GM19351 (cell line): ENCODE data around the gene PPP3CA.
"Not testable (repeated sequence)": the region's sequence is repeated elsewhere in the genome, so short reads cannot be mapped to it uniquely, and the experiment has no call there.

Experiments used
- ATAC-seq: cut with Tn5 transposase; IDR thresholded peaks from one replicate; pipeline ENCODE4 v1.9.1; 2021; ENCODE audit warnings: mild to moderate bottlenecking, moderate library complexity; ENCODE audit not compliant: unreplicated experiment

PPP3CA gene

DNA sequence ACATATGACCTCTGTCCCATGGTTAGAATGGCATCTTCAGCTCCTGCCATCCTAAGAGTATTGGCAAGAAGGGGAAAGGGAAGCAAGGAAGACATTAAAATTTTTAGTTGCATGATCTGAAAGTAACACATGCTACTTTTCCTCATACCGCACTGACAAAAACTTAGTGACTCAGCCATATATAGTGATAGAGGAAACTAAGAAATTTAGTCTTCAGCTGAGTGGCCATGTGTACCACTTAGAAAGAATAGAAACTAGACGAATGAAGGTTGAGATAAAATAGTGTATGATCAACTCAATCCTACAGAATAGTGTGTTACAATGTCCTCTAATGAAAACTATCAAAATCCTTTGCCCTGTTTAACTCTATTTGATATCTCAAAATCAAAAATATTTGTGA lies 164.1 kb downstream of the PPP3CA start:
- no peak for ATAC-seq

DNA sequence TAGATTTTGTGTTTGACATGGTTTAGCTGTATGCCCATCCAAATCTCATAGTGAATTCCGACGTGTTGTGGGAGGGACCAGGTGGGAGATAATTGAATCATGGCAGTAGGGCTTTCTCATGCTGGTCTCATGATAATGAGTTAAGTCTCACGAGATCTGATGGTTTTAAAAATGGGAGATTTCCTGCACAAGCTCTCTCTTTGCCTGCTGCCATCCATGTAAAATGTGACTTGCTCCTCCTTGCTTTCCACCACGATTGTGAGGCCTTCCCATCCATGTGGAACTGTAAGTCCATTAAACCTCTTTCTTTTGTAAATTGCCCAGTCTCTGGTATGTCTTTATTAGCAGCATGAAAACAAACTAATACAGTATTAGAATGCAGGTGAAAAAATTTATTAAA lies 164.6 kb downstream of the PPP3CA start:
- not testable (repeated sequence) for ATAC-seq

DNA sequence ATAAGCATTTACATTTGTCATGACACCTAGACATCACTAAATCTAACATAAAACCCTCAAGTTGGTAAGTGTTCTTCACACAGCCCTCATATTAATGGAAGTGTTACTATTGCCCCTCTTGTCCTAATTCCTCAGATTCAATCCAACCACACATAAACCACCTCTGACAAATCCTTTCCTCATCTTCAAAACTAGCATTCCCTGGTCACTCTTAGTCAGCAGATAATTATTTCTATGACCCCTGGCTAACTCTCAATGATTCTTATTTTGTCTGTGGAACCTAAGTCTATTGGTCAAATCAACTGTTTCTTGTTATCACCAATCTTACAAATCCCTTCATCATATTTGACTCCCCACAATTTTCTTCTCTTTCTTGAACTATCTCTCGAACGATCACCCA lies 168.6 kb downstream of the PPP3CA start:
- ATAC-seq = no peak

DNA sequence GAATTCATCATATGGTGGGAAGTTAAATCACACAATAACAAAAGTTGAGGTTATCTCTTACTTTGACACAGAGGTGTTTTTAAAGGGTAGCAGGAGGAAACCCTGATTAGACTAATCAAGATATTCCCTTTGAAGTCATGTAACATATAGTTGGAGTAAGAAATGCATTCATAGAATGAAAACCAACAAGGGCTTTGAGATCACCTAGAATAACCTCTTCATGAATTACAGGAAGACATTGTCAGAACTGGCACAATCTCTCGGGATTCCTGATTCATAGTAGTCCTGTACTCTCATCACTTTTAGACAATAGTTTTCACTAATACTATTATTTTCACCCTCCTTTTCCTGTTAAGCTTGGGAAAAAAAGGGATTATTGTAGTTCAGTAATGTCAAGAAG lies 170.2 kb downstream of the PPP3CA start:
- ATAC-seq = no peak

DNA sequence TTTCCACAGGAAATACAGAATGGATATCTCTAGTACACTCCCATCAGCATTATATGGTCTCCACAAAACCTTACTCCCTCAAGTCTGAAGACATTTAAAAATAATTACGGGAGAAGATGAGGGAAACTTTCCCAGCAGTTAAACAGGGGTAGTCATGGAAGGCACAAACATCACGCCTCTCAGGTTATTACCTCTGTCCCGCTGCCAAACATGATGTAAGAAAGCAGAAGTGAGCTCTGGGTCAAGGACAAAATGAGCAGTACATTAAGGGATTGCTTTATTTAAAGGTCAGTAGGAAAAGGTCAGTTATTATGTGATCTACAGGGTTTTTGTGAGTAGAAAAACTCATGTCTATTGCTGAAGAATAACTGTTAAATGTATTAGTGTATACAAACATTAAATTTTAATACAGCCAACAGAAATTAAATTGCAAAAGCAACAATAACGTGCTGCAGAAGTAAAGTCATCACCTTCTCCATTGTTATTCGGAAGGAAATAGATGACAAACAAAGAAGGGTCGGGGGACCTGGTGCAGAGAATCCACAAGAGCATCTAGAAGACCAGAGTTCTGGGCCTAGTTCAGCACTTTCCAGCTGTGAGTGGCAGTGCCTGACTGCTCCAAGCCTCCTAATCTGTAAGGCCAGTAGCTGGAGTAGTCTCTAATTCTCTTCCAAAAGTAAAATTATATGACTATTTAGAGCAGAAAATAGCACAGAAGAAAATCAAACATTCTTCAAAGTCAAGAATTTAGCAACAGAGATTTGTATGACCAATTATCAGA lies 171.2 kb downstream of the PPP3CA start:
- ATAC-seq = peak; percentile 72

DNA sequence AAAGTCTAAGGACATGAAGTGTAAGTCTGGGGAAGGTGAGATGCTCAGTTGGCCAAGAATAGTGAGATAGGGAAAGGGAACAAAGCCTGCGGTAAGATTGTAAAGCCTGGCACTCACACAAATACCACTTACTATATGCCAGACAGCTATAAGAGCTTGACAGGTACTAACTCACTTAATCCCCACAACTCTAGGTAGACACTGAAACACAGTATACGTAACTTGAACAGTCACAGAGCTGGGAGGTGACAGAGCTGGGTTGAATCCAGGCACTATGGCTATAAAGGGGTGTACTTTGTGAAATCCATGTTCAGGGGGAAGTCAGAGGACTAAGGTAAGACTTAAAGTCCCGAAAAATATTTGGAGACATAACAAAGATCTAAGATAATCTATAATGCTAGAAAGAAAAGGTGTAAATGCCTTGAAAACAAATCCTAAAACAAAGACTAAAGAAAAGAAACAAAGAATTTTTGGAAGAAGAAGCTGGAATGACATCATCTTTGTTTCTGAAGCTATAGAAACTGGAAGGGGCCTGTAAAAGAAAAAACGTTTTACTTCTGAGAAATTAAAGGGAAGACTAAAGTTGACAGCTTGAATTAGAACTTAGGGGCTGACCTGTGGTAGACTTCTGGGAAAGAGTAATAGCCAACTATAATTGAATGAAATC lies 172.5 kb downstream of the PPP3CA start:
- no peak for ATAC-seq

DNA sequence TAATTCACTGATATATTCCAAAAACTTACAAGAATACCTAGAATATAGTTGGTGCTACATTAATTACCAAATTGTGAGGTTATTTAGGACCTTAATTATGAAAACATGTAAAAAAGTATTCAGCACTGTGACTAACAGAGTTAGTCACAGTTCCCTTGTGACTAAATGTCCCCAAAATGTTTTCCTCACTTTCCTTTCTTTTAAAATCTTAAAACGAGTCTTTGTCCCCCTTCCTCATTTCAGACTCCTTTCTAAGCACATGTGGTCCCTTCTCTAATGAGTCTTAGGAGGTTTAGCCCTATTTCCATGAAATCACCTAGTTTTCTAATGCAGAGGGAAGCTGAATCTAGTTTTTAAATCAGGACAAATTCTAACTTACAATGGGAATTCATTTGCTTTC lies 175.0 kb downstream of the PPP3CA start:
- ATAC-seq = no peak

DNA sequence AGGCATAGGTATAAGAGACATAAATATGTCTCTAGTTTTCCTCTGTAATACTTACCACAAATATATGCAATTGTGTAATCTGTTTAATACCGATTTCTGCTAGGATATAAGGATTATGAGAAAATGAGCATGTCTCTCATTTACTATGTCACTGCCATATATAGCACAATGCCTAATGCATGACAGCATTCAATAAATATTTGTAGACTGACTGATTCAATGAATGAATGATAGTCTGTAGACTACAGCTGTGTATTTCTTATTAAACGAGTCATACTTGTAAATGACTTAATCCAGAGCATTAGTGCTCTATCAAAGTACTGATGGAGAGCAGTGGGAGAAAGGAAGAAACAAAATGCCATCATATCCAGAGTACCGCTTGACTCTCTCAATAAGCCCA lies 175.6 kb downstream of the PPP3CA start:
- no peak for ATAC-seq

DNA sequence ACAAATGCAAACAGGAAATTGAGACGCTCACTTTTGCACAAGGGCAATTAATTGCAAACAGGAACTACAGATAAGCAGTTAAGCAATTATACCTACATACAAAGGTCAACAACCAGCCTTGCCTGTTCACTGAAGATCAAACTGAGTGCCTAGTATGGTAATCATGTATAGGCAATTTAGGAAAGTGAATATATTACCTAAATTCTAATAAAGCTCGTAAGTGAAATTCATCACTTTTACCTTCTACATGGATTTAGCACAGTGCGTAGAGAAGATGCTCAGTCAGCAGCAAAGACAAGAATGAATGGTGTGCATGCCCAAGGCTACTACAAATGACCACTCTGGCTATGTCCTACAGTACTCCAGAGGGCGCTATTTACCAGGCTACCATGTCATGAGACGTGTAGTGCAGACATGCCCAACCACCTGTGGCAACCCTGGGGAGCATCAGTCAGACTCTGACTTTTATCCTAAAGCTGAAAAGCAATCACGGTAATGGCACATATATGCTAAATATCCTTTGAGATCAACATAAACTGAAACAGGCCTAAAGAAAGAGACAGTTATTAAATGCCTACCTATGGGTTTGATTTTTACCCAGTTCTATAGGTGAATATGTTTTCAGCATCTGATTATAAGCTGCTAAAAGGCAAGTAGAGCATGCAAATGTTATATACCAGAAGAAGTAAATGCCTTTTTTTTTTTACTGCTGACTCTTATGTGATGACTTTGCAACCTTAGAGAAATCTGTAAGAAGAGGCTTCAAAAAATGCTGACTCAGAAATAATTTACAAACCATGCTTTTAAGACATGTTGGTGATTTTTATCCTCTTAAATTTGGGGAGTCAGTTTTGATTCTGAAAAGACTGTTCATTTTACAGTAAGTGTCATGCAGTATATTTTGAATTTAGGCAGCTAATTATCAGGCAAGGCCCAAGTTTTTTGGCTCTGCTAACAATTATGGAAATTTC lies 178.0 kb downstream of the PPP3CA start:
- ATAC-seq = peak; percentile 100

DNA sequence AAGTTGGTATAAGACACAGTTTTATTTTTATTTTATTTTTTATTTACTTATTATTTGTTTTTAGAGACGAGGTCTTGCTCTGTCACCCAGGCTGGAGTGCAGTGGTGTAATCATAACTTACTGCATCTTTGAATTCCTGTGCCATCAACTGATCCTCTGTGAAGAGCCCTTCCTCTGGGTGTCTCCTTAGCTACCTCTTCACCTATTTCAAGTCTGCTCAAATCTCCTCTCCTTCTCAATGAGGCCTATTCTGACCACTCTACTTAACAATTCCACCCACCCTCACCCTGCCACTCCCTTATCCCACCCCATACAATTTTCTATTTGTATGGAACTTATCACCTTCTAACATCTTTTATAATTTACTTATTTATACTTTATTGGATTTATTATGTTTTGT lies 183.4 kb downstream of the PPP3CA start:
- ATAC-seq = no peak

DNA sequence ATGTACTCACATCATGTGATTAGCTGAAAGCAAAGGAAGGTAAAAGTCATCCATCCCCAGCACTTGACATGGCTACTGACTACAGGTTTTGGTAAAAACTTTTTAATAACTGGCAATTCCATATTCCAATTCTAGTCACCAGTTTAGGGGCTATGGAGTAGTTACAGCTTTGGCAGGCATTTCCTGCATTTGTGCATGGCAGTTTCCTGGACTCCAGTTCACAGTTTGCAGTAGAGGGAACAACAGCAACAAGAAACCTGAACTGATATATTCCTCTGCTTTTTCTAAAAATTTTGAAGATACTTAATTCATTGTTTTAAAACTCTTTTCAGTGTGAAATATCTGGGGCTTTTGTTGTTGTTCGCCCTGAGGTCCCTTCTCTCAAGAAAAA lies 184.3 kb downstream of the PPP3CA start:
- no peak for ATAC-seq

DNA sequence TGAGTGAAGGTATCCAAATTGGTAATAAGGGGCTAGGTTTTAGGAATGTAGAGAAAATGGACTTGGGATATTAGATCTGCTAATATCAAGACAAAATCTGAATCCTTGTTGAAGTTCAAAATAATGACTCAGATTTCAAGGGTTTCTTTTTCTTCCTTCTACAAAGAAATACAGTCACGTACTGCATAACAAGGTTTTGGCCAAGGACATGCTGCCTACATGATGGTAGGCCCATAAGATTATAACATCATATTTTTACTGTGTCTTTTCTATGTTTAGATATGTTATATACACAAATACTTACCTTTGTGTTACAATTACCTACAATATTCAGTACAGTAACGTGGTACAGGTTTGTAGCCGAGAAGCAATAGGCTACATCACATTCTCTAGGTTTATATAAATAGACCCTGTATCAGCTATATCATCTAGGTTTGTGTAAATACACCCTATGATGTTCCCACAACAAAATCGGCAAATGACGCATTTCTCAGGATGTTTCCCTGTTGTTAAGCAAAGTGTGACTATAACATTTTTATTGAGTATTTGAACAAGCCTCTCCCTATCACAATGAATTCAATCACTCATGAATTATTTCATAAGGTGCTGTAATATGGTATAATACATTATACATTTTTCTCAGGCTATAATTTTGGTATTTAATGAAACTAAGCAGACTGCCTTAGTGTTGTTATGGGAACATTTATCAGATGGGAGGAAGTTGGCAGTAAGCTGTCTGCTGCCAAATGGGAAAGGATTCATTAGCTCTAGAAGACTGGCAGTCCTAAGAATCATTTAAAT lies 186.3 kb downstream of the PPP3CA start:
- ATAC-seq = no peak

DNA sequence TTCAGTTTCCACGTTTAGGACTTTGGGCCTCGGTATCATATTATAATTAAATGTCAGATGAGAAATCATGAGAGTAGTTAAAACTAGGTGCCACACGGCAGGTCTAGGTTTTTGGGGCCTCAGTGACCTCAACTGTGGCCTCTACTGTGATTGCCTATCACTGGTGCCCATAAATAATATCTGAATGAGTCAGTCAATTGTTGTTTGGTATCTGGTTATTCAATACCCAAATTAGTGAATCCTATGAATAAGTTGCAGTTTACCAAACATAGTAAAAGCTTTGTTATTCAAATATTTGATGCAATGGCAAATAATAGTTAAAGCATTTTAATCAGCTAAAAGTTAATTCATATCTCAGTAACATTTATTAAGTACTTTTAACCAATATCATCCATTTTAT lies 188.8 kb downstream of the PPP3CA start:
- ATAC-seq = no peak

DNA sequence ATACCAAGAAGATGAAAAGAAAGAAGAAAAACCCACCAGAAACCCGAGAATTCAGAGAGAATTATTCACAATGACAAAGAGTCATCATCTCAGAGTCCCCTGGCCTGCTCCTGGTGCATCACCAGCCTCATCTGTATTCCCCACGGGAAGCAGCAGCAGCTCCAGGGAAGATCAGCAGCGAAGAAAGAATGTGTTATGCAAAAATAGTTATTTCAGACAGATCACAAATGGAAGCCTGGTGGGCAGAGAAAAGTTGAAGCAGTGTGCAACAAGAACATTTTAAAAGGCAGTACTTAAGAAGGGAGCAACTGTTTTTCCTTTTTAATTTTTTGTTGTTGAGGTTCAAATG lies 189.2 kb downstream of the PPP3CA start:
- no peak for ATAC-seq

DNA sequence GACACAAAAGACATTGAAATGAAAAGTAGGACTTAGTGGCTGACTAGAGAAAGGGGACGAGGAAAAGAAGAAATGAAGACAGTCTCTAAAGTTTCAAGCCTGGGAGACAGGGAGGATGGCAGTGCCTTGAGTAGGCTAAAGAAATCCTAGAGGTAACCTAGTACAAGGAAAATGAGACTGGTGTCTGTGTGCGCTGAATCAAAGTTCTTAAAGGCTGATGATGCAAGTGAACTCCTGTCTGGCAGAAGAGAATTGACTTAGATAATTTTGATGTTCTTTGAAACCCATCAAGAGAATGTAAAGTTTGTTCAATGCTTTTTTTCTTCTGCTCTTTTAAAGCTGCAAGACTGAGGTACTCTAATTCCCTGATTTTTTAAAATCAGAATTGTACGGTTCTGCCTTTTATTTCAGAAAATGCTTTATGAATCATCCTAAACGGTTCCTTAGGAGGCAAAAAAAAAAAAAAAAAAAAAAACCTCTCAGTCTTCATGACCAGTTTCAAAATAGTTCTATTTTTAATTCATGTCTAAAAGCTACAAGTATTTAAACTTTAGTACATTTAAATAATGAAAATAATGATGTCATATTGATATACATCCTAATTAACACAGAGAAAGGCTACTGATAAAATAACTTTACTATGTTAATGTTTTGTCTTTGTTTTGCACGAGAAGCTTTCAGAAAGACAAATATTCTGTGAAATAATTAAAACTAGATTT lies 189.8 kb downstream of the PPP3CA start:
- ATAC-seq = no peak

DNA sequence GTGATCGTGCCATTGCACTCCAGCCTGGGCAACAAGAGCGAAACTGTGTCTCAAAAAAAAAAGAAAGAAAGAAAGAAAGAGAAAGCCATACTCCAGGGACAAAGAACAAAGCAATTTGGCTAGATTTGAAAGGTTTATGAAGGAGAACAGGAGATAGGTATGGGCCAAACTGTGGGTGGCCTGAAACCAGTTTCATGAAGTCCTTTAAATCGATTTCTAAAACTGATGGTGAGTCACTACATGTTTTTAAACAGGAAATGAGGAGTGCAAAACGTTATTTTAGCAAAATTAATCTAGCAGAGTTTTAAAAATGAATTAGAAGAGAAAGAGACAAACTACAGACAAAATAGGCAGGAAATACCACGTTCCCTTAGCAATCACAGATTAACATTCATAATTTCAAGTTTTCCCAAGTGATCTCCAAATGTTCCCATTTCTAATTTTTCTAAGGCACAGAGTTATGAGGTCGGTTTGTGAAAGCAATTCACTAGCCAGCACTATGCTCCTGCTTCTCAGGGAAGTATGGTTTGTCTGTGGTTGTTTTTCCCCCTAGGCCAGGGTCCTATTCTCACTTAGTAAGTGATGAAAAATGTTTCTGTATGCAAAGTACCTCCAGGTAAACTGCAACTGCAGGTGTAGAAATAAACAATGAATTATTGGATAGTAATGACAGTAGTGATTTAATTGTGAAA lies 190.6 kb downstream of the PPP3CA start:
- ATAC-seq = peak; percentile 70

DNA sequence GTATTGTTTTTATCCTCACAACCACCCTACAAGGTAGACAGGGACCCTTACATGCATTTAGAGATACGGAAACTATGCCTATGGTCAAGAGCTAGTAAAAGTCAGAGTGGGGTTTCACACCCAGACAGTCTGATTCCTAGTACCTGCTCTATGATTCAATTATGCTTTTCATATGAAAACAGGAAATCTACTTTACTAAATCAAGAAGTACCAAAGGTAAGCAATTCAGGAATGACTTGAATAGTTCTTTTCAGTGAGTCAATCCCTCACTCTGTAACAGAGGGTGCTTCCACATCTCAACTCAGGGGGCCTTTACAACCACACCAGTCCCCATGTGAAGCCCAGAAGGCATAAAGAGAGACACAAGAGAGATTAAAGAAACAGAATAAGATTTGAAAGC lies 191.4 kb downstream of the PPP3CA start:
- no peak for ATAC-seq

DNA sequence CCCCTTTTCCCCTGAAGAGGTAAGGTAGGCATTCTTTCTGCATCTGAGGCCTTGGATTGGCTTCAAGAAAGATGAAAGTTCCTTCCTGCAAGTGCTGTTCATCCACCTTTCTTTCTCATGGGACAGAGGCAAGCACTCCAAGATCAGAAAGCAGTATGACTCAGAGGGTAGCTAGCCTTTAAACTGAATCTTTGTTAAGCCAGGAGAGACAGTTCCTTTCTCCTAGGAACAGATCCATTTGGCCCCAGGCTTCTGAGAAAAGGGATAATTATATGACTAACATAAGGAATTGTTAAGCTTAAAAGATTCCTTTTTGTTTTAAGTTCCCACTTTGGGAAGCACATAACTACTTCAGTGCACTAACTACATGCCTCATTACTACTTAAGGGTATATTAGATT lies 192.0 kb downstream of the PPP3CA start:
- ATAC-seq = no peak

DNA sequence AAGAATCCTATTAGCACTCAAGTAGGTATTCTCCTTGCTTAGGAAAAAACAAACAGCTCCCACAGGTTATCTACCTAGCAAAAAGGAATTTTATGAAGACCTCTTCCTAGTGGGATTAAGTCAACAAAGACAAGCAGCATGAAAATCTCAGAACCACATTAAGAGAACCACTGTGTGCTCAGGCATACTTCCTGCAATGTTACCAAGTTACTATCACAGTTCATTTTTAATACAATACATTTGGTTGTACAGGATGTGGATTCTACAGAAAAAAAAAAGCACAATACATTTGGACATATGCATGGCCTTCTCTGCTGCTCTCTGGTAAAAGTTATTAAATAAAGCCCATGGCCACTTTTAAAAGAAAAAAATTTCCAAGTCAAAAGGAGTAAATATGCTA lies 193.7 kb downstream of the PPP3CA start:
- no peak for ATAC-seq

DNA sequence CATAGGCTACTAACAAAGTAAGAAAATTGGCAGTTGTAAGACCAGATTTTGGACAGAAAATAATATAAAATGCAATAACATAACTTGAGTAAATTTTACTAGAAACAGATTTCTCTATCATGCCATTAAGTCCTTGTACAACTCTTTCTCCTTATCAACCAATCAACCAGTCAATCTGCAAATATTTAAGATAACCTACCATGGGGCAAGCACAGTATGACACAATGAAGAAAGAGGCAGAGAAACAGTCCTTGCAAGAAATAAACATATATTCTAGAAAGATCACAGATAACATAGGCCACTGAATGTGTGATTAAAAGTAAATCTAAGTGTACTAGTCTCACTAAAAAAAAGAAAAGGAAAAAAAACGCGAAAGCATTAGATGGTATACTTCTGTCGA lies 194.8 kb downstream of the PPP3CA start:
- no peak for ATAC-seq
